Renal pelvis (tissue), 4 donors: ENCODE measurements around the gene FOXO3. TPM values are rescaled to one million over a fixed set of nuclear protein-coding genes. Genes with fewer than 3 reads are reported as not detected.

Experiments used
- DNase-seq: peaks from one replicate; pipeline ENCODE4 v3.0.0-alpha.2; 2013
- polyA plus RNA-seq, 3 donors: library from polyadenylated mRNA; unstranded; fragments of 120-200 nt; gene quantifications; one replicate each; pipeline ENCODE4 v1.2.1, GENCODE V29; 2013; ENCODE audit not compliant: insufficient read length in 3 of 3

FOXO3 gene
- polyA plus RNA-seq, 3 donors: 41.4 to 48.3 (median 46.6) TPM

- DNase-seq: no peak
Observed at GRCh38 chr6:108622641-108623298, 62.1 kb downstream of the FOXO3 start.

- DNase-seq: no peak
Observed at GRCh38 chr6:108623995-108624394, 63.3 kb downstream of the FOXO3 start.

- no peak for DNase-seq
Observed at GRCh38 chr6:108625581-108625980, 64.9 kb downstream of the FOXO3 start.

- no peak for DNase-seq
Observed at GRCh38 chr6:108626777-108627176, 66.1 kb downstream of the FOXO3 start.

- no peak for DNase-seq
Observed at GRCh38 chr6:108627692-108628550, 67.2 kb downstream of the FOXO3 start.

GRCh38 chr6:108630050-108630714 is 69.5 kb downstream of the FOXO3 start:
- no peak for DNase-seq

GRCh38 chr6:108632441-108632840 is 71.7 kb downstream of the FOXO3 start:
- no peak for DNase-seq

- no peak for DNase-seq
Observed at GRCh38 chr6:108633436-108633835, 72.7 kb downstream of the FOXO3 start.

GRCh38 chr6:108635505-108636226 is 74.9 kb downstream of the FOXO3 start:
- DNase-seq: no peak

- DNase-seq: no peak
Observed at GRCh38 chr6:108637963-108638362, 77.2 kb downstream of the FOXO3 start.

GRCh38 chr6:108638993-108639392 is 78.3 kb downstream of the FOXO3 start:
- no peak for DNase-seq

GRCh38 chr6:108640104-108640503 is 79.4 kb downstream of the FOXO3 start:
- DNase-seq: no peak

GRCh38 chr6:108643184-108643583 is 82.5 kb downstream of the FOXO3 start:
- DNase-seq: no peak

- no peak for DNase-seq
Observed at GRCh38 chr6:108644252-108644651, 83.5 kb downstream of the FOXO3 start.

GRCh38 chr6:108648191-108648590 is 87.5 kb downstream of the FOXO3 start:
- DNase-seq: no peak

- no peak for DNase-seq
Observed at GRCh38 chr6:108650325-108650724, 89.6 kb downstream of the FOXO3 start.

GRCh38 chr6:108650781-108651180 is 90.1 kb downstream of the FOXO3 start:
- no peak for DNase-seq

GRCh38 chr6:108651340-108652227 is 90.9 kb downstream of the FOXO3 start:
- DNase-seq: no peak

GRCh38 chr6:108652375-108652774 is 91.7 kb downstream of the FOXO3 start:
- no peak for DNase-seq

GRCh38 chr6:108653949-108654348 is 93.2 kb downstream of the FOXO3 start:
- DNase-seq: no peak
